OCI-M2 (cell line): ENCODE results near the gene PIGB.
"Not testable (repeated sequence)": the region's sequence is repeated elsewhere in the genome, so short reads cannot be mapped to it uniquely, and the experiment has no call there.

Experiments
- DNase-seq: peaks from one replicate; lab custom pipeline; 2025; ENCODE audit not compliant: unreplicated experiment; lab: John Stamatoyannopoulos, UW

PIGB gene

DNA sequence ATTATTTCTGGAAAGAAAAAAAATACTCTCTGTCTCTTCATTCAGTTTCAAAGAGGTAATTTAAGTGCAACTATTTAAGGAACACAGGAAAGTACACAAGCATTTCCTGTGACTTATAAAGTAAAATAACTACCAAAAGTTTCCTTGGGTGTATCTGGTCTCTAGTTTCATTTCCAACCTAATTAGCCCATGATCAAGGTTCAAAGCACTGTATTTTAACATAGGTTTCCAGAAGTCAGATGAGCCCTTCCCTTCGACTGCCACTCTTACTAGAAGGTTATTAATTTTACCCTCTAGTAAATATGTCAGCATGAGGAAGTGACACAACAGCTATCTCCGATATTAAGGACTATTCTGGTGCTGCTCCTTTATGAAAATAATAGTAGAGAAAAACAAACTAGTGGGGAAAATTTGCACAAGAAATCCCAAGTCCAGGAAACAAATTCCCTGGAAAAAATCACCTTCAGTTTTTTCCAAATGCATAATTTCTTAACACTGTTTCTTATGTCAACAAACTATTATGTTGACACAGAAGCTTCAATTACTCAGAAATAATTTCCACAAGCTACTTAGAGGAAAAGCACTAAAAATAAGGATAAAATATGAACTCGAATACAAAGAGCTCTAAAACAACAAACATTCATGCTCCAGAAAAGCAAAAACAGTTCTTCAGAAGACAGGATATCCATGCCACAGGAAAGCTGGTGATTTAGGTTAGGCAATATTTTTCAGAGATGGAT lies 53.8 kb downstream of the PIGB start:
- DNase-seq, result no peak

DNA sequence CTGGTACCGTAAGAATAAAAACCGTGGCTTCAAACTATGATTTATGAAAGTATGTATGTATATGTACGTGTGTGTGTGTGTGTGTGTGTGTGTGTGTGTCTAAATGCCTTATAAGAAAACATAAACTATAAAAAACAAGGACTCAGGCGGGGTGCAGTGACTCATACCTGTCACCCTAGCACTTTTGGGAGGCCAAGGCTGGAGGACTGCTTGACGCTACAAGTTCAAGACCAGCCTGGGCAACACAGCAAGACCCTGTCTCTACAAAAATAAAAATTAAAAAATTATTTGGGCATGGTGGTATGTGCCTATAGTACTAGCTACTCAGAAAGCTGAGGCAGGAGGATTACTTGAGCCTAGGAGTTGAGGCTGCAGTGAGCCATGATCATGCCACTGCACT lies 60.1 kb downstream of the PIGB start:
- no peak for DNase-seq

DNA sequence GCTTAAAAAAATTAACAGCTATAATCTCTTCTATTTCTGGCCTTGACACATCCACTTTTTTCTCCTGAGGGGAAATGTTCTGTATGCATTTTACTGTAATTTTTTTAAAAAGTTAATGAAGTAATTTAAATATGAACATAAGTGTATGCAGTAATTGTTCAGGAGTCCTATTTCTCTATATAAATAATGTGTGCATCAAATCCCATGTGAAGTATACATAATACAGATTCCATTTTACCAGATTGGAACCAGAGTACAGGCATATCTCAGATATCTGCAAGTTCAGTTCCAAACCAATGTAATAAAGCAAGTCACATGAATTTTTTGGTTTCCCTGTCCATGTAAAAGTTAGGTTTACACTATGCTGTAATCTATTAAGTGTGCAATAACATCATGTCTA lies 62.6 kb downstream of the PIGB start:
- no peak for DNase-seq

DNA sequence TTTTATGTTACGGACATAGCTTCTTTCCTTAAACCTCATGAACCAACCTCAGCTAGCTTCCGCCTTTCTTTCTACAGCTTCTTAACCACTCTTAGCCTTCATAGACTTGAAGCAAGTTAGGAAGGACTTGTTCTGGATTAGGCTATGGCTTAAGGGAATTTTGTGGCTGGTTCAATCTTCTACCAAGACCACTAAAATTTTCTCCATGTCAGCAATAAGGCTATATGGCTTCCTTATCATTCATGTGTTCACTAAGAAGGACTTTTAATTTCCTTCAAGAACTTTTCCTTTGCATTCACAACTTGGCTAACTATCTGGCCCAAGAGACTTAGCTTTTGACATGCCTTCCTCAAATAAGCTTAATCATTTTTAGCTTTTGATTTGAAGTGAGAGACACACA lies 64.7 kb downstream of the PIGB start:
- no peak for DNase-seq

DNA sequence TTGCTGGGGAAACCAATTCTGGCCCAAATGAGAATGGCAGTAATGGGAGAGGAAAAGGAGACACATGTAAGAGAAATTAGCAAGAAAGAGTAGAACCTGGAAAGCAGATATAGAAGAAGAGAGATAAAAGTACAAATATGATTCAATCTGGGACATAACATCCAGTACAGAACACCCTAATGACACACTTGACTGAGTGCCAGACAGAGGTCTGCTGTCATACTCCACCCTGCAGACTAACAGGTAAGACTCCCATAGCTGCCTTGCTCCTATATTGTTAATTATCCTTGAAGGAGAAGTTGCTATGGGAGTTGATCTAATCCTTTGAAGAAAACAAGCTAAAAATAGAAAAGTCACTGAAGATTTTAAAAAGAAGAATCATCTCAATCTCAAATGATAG lies 68.0 kb downstream of the PIGB start:
- no peak for DNase-seq

DNA sequence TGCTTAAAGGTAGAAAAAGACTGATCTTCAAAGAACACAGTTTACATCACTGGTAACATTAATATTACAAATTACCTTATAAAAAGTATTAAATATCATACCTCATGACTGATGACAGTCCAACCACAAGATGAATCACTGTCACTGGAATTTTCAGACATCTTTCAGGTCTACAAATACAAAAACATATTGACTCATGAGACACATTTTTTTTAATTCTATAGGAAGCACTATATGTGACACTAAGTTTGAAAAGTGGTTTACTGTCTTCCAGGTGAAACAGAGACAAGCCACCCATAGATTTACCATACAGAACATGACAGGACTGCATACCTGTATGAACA lies 70.2 kb downstream of the PIGB start:
- DNase-seq, result no peak

DNA sequence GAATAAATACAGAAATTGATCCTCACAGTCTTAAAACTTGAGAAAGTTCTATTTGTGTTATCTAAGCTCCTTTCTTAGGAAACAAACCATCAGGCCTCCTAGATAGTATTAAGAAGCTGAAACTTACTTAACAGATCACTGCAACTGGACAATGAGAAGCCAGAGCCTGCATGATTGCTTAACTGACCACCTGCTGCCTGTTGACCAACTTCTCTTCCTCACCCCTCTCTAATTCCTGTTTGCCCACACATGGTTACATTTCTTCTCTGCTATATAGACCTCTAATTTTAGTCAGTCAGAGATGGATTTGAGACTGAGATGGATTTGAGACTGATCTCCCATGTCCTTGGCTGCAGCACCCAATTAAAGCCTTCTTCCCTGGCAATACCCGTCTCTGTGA lies 75.7 kb downstream of the PIGB start:
- DNase-seq, result no peak

DNA sequence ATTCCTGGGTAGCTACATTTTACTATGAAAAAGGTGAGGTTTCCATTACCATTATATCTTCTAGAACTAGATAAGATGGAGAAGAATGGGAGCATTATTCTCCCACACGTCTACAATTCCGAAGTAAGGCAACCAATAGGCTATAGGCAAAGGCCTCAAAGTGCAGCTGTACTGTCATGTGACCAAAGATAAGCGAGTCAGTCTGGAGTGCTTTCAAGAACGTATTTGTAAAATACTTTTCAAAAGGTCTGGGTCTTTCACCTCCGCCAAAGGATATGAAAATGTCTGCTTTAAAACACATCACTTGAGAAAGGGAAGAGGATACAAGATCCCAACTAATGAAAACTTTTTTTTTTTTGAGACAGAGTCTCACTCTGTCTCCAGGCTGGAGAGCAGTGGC lies 79.2 kb downstream of the PIGB start:
- DNase-seq, result no peak

DNA sequence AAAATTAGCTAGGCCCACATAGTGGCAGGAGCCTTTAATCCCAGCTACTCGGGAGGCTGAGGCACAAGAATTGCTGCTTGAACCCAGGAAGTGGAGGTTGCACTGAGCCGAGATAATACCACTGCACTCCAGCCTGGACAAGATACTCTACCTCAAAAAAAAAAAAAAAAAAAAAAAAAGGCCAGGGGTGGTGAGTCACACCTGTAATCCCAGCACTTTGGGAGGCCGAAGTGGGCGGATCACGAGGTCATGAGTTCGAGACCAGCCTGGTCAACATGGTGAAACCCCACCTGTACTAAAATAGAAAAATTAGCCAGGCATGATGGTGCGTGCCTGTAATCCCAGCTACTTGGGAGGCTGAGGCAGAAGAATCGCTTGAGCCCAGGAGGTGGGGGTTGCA lies 81.0 kb downstream of the PIGB start:
- not testable (repeated sequence) for DNase-seq

DNA sequence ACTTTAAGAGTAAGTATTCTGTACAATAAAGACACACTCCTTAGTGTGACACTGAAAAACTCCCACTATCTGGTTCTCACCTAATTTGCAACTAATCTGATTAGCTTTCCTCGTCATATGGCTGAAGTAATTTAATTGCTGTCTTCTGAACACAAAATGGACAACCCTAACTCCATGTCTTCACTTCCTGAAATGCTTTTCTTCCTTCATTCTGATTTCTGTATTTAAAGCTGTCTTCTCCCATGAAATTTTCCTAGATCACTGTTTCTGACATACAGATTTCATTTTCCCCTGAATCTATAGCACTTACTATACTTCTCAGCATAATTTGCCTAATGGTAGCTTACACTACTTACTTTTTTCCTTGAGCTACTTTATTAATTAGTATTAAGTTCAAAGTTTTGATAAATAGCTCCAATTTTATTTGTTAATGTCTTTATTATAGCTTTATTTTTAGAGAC lies 82.8 kb downstream of the PIGB start:
- DNase-seq, result no peak

DNA sequence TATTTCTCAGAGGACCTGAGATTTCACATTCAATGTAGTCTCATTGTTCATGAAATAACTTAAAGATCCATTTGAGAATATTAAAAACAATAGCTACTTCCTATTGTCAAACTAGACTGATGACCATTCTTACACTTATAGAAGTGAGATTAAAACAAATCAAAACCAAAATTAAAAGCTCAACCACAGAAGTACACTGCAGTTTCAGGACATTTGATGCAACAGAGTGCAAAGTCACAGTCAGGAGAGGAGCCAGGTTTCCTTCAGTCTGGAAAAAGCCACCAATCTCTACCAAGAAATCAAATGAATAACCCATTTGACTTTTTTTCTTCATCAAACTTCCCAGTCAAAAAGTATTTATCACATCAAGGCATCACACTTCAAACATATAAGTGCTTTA lies 83.7 kb downstream of the PIGB start:
- DNase-seq, result no peak

DNA sequence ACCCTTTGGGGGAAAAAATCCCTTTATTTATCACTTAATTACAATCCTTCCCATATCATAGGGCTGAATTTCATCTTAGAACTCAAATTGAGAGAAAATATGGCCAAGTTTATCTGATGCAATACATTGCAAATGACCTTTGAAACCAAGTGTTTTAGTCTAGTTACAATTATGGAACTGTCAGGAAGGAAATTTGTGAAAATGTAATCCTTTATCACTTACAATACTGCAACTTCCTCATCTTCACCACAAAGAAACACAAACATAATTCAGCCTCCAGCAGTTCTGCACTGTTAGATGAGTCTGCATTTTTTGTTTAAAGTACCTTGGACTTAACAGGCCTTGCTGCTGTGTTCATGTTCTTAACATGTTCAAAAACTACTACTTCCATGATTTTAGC lies 84.5 kb downstream of the PIGB start:
- no peak for DNase-seq
